HG03432 (cell line): ENCODE results near the gene DISC1.
"Not testable (repeated sequence)": the region's sequence is repeated elsewhere in the genome, so short reads cannot be mapped to it uniquely, and the experiment has no call there.

Experiments used
- ATAC-seq: cut with Tn5 transposase; IDR thresholded peaks from one replicate; pipeline ENCODE4 v1.9.1; 2021; ENCODE audit warnings: mild to moderate bottlenecking, moderate library complexity; ENCODE audit not compliant: unreplicated experiment

The DISC1 gene

DNA sequence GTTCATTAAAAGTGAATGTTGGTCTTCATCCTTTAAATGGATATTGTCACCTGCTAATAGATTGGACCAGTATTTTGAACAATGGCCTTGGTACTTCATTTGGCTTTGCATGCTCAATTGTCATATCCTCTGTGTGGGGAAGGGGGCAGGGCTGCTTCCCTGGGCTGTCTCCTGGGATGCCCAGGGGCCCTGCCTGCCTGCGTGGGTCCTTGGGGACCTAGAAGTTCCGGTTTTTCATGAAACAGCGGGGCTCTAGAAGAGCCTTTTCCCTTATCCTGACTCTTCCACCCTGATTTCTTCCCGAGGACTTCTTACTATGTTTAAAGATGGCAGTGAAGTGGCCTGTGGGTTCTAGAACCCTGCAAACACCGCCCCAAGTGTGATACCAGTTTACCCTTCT, 97.5 kb downstream of the DISC1 start:
- no peak for ATAC-seq

DNA sequence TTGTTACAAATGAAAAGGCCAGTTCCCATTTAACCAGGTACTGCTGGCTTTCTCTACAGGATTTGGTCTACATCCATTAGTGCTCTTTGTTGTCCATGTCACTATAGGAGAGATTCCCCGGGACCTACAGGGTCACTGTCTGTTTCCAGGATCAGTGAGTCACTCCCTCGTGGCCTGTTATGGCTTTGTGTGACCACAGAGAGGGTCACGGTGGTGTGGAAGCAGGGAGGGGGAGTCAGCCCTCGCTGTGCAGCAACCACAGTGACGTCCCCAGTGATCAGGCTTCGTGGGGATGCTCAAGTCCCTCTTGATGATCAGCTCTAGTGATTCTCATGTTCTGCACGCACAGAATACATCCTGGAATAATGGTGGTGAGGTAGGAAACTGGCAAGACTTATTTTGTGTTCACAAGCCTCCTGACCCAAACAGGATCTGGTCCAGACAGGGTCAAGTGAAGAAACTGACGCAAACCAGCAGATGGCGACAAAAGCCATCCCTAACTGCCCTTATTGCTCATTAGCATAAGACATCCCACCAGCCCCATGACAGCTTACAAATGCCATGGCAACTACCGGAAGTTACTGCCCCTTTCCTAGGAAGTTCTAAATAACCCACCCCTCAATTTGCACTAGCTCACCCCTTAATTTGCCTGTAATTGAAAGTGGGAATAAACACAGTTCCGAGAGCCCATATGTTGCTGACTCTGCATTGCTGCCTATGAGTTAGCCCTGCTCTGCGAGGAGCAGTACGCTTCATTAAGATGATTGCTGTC, 98.5 kb downstream of the DISC1 start:
- peak; percentile 57 for ATAC-seq

DNA sequence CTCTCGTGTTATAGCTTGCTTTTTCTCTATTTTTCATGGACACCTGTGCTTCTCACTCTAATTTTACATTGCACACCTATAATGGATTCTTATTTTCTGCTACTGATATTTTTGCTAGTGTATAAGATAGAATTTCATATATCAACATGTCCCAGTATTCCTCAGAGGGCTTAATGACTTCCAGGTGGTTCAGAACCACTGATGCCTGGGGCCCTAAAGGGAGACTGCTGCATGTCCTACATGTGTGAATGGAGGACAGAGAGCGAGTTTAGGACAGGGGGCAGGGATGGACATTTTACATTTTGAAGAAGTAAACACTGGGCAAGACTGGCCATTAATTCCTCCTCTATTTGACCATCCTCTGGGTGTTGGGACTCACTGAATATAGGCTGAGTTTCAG, 100.6 kb downstream of the DISC1 start:
- no peak for ATAC-seq

DNA sequence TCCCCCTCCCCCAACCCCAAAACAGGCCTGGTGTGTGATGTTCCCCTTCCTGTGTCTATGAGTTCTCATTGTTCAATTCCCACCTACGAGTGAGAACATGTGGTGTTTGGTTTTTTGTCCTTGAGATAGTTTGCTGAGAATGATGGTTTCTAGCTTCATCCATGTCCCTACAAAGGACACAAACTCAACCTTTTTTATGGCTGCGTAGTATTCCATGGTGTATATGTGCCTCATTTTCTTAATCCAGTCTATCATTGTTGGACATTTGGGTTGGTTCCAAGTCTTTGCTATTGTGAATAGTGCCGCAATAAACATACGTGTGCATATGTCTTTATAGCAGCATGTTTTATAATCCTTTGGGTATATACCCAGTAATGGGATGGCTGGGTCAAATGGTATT, 102.4 kb downstream of the DISC1 start:
- ATAC-seq, result not testable (repeated sequence)

DNA sequence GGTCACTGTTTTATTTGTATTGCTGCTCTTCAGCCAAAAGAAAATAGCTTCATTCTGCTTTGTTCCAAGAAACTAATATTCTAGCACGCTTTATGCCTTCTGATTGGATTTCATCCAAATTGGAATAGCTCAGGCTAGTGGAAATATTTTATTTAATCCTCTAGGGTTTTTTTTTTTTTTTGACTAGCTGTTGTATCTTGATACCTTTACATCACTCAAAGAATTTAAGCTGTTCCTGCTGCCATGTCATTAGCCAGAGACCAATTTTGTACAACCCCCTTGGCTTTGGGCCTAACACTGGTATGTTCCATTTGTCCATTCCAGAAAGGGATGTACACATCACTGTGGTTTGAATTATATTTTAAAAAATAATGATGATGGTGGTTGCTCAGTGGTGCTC, 103.0 kb downstream of the DISC1 start:
- ATAC-seq, result no peak

DNA sequence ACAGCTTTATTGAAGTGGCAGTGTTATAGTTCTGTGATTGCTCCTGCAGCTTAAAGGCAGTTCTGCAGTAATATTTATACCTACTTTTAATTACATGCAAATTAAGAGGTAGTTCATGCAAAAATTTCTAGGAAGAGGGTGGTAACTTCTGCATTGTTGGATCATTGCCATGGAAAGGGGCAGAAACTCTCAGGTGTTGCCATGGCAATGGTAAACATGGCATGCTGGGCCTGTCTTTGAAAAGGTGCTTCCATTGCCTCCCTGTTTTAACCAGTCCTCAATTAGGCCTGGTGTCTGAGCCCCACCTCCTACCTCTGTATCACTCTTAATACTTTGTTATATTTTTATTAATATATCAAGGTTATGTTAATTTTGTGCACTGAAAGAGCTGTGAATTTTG, 104.7 kb downstream of the DISC1 start:
- ATAC-seq, result no peak

DNA sequence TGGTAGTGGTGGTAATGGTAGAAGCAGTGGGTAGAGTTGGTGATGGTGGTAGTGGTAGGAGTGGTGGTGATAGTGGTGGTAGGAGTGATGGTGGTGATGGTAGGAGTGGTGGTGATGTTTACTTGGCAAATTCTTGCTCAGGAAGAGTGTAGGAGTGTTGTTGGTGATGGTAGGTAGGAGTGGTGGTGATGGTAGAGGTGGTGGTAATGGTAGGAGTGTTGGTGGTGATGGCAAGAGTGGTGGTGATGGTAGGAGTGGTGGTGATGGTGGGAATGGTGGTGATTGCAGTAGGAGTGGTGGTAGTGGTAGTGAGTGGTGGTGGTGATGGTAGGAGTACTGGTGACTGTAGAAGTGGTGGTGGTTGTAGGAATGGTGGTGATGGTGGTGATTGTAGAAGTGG, 106.5 kb downstream of the DISC1 start:
- ATAC-seq, result no peak

DNA sequence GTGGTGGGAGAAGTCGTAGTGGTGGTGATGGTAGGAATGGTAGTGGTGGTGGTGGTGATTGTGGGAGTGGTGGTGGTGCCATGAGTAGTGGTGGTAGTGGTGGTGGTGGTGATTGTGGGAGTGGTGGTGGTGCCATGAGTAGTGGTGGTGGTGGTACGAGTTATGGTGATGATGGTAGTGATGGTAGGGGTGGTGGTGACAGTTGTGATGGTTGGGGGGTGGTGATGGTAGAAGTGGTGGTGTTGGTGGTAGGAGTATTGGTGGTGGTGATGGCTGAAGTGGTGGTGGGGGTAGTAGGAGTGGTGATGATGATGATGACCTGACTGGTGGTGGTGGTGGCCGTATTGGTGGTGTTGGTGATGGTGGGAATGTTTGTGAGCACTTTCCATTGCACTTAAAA, 107.1 kb downstream of the DISC1 start:
- ATAC-seq, result no peak

DNA sequence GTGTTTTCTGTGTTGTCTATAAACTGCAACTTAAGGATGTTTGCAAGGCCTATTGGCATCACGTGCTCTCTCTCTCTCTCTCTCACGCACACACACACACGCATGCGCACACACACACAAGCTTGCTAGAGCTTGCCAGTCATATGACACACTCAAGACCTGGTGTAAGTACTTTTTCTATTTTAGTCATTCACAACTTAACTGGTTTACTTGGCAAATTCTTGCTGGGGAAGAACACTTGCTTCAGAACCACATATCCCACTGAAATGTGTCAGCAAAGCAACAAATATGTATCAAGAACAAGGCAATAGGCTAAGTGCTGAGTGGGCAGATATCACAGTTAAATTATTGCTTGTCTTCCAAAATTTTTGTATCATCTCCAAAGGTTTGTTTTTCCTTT, 107.8 kb downstream of the DISC1 start:
- no peak for ATAC-seq

DNA sequence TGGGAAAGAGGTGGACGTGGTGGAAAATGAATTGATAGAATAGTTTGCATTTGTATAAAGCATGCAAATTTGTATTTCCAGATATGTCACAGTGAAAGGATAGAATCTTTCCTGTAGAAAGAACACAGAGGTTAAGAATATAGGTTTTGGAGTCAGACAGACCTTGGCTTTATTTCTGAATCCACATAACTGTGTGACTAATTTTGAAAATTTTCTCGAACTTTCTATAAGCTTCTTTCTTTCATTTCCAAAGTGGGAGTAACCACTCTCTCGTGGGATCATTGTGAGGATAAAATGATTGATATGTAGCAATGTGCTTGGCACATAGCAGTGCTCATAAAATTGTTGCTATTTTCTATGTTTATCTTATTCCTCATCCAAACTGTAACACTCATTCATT, 108.8 kb downstream of the DISC1 start:
- ATAC-seq, result no peak

DNA sequence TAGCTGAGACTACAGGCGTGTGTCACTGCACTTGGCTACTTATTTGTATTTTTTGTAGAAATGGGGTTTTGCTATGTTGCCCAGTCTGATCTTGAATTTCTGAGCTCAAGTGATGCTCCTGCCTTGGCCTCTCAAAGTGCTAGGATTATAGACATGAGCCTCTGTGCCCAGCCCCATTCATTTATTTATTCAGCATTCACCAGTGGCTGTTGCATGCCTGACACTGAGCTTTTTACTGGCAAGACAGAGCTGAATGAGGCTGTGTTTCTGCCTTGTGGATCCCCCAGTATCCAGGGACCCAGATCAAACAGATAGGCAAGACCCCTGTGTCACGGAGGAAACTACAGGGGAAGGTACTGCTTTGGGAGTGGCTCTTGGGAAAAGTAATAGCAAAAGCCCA, 109.4 kb downstream of the DISC1 start:
- ATAC-seq, result no peak

DNA sequence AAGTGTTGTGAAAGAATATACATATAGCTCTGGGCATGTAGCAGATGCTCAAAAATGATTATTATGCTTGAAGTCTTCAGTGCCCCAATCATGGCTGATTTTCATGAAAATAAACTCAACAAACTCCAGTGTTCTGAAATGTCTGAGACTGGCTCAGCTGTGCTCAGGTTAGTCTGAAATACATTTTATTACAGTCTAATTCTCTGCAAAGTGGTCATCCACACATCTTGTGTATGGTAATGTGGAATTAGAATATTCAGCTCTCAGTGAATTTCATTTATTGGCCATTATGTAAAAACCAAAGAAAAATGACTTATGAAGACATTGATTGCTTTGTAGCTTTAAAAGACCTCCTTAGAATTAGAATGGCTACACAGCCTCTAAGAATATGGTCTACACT, 109.9 kb downstream of the DISC1 start:
- no peak for ATAC-seq

DNA sequence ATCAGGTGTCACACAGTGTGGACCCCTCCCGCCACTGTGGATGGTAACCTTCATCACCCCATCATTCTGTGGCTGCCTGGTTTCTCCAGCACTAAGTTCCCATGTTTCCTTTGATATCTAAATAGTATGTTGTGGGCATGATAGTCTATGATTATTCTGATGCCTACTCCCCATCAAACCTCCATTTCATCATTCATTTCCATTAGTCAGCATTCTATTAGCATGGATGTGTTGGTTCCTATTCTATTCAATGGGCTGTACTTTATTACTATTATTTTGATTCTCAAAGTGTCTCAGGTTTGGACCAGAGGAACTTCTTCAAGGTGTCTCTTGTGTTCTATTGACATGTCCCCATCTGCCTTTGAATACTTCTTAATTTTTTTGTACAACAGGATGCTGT, 112.0 kb downstream of the DISC1 start:
- no peak for ATAC-seq

DNA sequence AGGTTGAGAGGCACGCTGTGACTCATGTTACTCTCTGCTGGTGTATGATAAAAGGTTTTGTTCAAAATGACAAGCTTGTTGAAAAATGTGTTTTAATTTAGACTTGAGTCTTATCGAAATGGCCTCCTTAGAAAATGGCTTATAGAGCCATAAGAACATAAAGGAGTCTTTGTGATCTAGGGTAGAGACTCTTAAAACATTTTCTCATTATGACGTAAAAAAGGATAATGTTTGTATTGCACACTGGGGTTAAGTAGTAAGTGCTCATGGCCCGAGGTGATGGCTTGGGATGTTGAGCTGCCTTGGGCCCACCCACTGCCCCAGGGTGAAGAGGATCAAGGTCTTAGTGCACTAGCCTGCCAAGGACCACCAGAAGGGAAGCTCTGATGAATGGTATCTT, 117.4 kb downstream of the DISC1 start:
- ATAC-seq, result no peak

DNA sequence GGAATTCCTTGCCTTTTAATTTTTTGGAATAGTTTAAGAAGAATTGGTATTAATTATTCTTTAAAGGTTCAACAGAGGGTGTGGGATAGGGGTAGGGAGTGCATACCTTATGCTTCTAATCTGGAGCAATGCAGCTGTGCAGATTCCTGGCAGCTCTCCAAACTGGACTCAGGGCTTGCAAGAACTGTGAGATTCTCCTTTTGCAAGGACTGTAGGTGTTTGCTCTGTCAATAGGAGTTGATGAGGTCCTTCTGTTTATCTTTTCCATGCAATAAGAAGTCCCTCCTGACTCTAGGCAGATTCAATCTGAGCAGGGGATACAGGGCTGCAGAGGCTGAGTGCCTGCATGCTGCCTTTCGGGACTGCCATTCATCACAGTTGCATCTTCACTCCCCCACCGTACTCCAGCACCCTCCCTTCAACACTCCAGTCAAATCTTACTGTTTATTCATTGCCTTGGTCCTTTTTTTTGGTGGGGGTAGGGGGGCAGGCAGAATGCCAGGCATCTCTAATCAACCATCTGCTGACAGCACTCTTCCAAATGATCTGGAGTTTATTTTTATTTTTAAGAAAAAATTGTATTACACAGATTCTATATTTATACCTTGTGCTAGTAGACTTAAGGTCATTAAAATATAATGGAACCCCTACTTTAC, 122.3 kb downstream of the DISC1 start:
- no peak for ATAC-seq

DNA sequence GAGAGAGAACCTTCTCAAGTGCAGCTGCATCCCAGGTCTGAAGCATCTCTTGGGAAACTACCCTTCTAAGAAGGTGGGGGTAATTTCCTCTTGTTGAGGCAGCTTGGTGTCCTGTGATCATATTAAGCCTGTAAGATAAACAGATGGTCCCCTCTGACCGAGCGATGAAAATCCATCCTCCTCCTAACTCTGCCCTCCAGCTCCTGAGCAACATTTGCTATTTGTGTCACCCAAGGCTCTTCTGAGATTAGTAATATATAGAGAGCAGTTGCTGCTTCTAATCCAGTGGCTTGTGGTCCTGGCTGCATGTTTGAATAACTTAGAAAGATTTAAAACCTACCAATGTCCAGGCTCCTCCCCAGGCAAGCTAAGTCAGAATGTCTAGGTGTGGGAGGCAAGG, 123.7 kb downstream of the DISC1 start:
- ATAC-seq, result no peak

DNA sequence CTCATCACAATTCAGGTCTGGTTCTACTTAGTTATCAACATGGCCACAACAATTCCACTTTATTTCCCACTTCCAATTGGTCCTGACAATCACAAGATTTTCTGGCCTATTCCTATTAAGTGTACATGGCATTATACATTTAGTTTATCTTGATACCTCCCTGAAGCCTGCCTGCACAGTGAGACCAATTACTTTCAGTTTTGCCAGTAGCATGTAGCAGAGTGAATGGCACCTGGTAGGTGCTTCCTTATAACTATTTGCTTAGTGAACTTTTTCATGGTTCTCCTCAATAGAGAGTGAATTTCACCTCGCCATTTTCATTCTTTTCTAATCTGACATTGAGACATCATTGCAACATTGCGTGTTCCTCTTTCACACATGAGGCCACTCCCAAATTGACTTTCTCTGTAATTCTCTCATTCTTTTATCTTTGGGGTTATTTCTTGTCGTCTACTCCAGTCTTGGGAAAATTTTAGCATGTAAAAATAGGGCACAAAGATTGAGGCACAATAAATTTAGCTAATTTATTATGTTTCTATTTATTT, 124.3 kb downstream of the DISC1 start:
- ATAC-seq, result no peak

DNA sequence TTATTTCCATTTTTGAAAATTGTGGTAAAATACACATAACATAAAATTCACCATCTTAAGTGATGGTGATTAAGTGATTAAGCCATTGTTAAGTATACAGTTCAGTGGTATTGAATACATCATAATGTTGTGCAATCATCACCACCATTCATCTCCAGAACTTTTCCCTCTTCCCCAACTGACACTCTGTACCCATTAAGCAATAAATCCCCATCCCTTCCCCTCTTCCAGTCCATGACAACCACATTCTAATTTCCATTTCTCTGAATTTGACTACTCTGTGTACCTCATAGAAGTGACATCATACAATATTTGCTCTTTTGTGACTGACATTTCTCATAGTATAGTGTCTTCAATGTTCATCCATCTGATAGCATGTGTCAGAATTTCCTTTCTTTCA, 124.8 kb downstream of the DISC1 start:
- ATAC-seq, result no peak

DNA sequence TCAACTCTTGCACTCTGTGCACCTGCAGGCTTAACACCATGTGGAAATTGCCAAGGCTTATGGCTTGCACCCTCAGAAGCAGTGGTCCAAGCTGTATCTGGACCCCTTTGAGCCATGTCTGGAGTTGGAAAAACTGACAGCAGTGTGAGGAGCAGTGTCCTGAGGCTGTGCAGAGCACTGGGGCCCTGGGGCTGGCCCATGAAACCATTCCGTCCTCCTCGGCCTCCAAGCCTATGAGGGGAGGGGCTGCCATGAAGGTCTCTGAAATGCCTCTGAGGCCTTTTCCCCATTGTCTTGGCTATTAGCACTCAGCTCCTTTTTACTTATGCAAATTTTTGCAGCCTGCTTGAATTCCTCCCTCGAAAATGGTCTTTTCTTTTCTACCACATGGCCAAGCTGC, 126.7 kb downstream of the DISC1 start:
- ATAC-seq, result no peak

DNA sequence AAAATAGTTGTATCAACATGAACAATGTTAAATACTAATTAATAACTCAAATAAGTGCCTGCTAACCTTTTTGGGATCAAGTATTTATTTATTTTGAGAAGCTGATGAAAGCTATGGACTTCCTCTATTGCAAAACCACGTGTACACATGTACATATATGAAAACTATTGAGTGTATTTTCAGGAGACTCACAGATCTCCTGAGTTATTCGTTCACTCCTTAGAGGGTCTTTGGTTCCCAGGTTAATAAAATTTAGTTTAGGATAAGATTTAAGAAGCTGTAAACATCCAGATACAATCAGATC, 130.5 kb downstream of the DISC1 start:
- ATAC-seq, result peak; percentile 58

DNA sequence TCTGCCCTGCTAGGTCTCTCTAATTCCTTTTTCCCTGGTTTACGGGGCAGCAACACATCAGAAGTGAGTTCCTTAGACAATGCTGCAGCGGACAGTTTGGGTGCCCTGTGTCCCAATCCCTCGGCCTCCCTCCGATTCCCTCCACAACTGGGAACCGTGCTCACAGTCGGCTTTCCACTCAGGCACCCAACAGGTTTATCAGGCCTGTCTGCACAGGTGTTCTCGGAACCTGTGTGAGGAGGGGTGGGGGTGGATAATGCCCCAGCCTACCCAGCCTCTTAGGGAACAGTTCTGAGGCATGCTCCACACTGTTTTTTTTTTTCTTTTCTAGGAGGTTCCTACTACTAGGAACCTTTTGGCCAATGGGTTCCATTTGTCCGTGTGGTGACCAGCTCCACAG, 131.2 kb downstream of the DISC1 start:
- ATAC-seq, result no peak

DNA sequence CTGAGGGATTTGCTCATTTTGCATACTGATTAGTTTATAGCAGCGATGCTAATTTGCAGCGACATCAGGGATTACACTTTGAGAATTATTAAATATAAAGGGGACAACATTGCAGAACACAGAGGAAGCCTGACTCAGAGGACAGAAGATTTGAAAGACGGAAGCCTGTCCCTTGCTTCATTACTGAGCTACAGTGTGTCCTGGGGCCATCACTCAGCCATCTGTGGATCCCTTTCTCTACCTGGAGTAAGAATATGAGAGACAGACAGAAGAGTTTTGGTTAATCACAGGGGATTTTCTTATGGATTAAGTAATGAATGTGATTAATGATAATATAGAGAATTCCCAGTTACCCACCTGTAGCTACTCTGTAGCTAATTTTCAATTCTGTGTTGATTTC, 134.7 kb downstream of the DISC1 start:
- ATAC-seq, result no peak
